ES-I3 (cell line): ENCODE measurements around the gene CDX2.

Source experiments
- H3K36me3 ChIP-seq: 2 replicates; pipeline ENCODE4 v1.6.1; 2013; ENCODE audit warnings: mild to moderate bottlenecking, low read length, control low read depth, moderate library complexity; ENCODE audit not compliant: insufficient read depth
- H3K4me1 ChIP-seq: 2 replicates; pipeline ENCODE4 v1.6.1; 2013; ENCODE audit warnings: mild to moderate bottlenecking, control low read depth, low read length; ENCODE audit not compliant: insufficient read depth
- H3K9ac ChIP-seq: 2 replicates; pipeline ENCODE4 v1.6.1; 2013; ENCODE audit warnings: low read depth, mild to moderate bottlenecking, low read length, moderate library complexity
- H3K9me3 ChIP-seq: 2 replicates; pipeline ENCODE4 v1.6.1; 2013; ENCODE audit warnings: mild to moderate bottlenecking, low read length, moderate library complexity; ENCODE audit not compliant: control insufficient read depth, insufficient read depth

CDX2 gene

DNA sequence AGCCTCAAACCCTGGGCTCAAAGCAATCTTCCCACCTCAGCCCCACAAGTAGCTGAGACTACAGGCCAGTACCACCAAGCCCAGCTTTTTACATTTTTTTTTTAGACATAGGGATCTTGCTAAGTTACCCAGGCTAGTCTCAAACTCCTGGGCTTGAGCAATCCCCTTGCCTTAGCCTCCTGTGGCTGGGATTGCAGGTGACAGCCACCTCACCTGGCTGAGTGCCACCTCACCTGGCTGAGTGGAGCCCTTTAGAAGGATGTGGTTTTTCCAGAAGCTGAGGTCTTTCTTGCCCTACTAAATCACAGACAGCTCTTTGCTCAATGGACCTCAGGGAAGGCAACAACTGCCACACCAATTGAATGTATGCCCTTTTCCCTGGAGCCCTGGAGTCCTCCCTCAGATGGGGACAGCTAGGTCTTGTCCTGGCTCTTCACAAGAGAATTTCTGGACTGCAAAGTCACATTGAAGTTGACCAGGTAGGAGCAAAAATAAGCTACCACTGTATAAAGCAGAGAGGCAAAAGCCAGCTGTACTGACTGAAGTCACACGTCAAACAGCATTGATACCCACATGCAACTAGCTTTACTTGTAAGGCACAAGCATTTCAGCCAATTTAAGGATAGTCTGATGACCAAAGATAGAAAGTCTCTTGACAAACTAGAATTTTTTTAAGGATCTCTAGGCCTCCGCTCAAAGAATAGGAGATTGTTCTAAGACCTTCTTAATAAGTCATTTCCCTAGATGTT is 35.4 kb downstream of the CDX2 start:
- no peaks in the 10 kb centered on the region for H3K9me3 ChIP-seq
- no peak overlapping the region for H3K9ac ChIP-seq
- no peaks in the 10 kb centered on the region; the same call in 1 of the 2 replicates for H3K4me1 ChIP-seq
- no peaks in the 10 kb centered on the region for H3K36me3 ChIP-seq

GRCh38 chr13:27933118-27933517 is 36.0 kb downstream of the CDX2 start:
- Histone ChIP-seq H3K9me3 (no peaks in the 10 kb centered on the region), H3K36me3 (no peaks in the 10 kb centered on the region), H3K9ac (no peak overlapping the region), H3K4me1 (no peaks in the 10 kb centered on the region; the same call in 1 of the 2 replicates)

DNA sequence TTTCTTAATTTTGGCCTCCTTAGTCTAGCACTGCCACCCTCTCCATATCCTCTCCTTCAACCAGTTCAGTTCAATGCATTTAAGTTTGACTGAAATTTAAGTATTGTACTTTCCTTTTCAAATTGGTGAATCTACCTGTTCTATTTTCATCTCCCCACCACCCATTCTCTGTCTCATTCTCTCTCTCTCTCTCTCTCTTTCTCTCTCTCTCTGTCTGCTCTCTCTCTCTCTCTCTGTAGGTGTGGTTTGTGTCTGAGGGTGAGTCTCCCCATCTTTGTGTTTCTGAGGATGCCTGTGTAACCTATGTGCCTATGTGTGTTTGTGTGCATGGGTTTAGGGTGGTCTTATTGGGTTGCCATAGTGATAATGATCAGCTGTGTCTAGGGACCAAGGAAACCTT is 39.2 kb downstream of the CDX2 start:
- H3K9me3 ChIP-seq, result no peaks in the 10 kb centered on the region
- H3K9ac ChIP-seq, result no peak overlapping the region
- H3K4me1 ChIP-seq, result no peaks in the 10 kb centered on the region; the same call in 1 of the 2 replicates
- no peaks in the 10 kb centered on the region for H3K36me3 ChIP-seq

GRCh38 chr13:27928805-27929753 is 40.0 kb downstream of the CDX2 start:
- H3K36me3 ChIP-seq, result no peaks in the 10 kb centered on the region
- H3K9me3 ChIP-seq, result no peaks in the 10 kb centered on the region
- H3K4me1 ChIP-seq, result no peaks in the 10 kb centered on the region; the same call in none of the 2 replicates
- no peak overlapping the region for H3K9ac ChIP-seq

- H3K9me3 ChIP-seq, result no peaks in the 10 kb centered on the region
- H3K36me3 ChIP-seq, result no peaks in the 10 kb centered on the region
- no peaks in the 10 kb centered on the region; the same call in none of the 2 replicates for H3K4me1 ChIP-seq
- H3K9ac ChIP-seq, result no peak overlapping the region
Observed at GRCh38 chr13:27928353-27928804, 40.7 kb downstream of the CDX2 start.

- Histone ChIP-seq H3K9ac (no peak overlapping the region), H3K36me3 (no peaks in the 10 kb centered on the region)
Observed at GRCh38 chr13:27927444-27928352, 41.4 kb downstream of the CDX2 start.

GRCh38 chr13:27926644-27927434 is 42.3 kb downstream of the CDX2 start:
- Histone ChIP-seq H3K9me3 (no peaks in the 10 kb centered on the region), H3K9ac (no peak overlapping the region), H3K36me3 (no peaks in the 10 kb centered on the region), H3K4me1 (no peaks in the 10 kb centered on the region; the same call in none of the 2 replicates)

More at GRCh38 chr13:27927444-27928352, 41.4 kb downstream of the CDX2 start:
- no peaks in the 10 kb centered on the region for H3K9me3 ChIP-seq
- no peaks in the 10 kb centered on the region; the same call in none of the 2 replicates for H3K4me1 ChIP-seq

GRCh38 chr13:27925220-27925991 is 43.7 kb downstream of the CDX2 start:
- H3K9me3 ChIP-seq, result no peaks in the 10 kb centered on the region
- no peaks in the 10 kb centered on the region for H3K36me3 ChIP-seq
- no peak overlapping the region for H3K9ac ChIP-seq
- no peaks in the 10 kb centered on the region; the same call in none of the 2 replicates for H3K4me1 ChIP-seq

DNA sequence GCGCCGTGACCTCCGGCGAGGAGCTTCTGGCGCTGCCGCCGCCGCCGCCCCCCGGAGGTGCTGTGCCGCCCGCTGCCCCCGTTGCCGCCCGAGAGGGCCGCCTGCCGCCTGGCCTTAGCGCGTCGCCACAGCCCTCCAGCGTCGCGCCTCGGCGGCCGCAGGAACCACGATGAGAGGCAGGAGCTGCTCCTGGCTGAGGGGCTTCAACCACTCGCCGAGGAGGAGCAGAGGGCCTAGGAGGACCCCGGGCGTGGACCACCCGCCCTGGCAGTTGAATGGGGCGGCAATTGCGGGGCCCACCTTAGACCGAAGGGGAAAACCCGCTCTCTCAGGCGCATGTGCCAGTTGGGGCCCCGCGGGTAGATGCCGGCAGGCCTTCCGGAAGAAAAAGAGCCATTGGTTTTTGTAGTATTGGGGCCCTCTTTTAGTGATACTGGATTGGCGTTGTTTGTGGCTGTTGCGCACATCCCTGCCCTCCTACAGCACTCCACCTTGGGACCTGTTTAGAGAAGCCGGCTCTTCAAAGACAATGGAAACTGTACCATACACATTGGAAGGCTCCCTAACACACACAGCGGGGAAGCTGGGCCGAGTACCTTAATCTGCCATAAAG is 44.5 kb downstream of the CDX2 start:
- Histone ChIP-seq H3K9me3 (no peaks in the 10 kb centered on the region), H3K36me3 (no peaks in the 10 kb centered on the region), H3K9ac (no peak overlapping the region), H3K4me1 (no peaks in the 10 kb centered on the region; the same call in none of the 2 replicates)

DNA sequence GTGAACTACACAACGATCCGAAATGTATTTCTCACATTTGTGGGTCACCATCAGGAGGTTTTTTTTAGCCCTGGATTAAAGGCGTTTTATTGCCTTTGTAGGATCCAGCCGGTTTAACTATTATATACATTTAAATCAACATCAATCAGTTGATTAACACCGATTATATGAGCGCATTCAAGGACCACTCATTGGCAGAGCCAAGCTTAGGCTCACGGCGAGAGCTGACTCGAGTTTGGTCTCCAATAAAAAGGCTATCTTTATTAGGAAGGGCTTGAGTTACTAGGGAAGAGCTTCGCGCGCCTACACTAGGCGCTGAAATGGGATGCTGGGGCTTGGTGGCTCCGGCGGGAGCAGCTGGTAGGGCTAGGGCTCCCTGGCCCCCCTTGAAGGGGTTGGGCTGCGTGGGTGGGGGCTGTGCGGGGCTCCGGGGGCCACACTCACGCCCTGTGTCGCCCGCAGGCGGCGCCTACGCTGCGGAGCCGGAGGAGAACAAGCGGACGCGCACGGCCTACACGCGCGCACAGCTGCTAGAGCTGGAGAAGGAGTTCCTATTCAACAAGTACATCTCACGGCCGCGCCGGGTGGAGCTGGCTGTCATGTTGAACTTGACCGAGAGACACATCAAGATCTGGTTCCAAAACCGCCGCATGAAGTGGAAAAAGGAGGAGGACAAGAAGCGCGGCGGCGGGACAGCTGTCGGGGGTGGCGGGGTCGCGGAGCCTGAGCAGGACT is 45.2 kb downstream of the CDX2 start:
- Histone ChIP-seq H3K36me3 (no peaks in the 10 kb centered on the region), H3K9me3 (no peaks in the 10 kb centered on the region), H3K4me1 (no peaks in the 10 kb centered on the region; the same call in 1 of the 2 replicates), H3K9ac (no peak overlapping the region)

GRCh38 chr13:27922883-27923612 is 46.1 kb downstream of the CDX2 start:
- H3K4me1 ChIP-seq, result no peaks in the 10 kb centered on the region; the same call in 1 of the 2 replicates
- no peaks in the 10 kb centered on the region for H3K9me3 ChIP-seq
- no peak overlapping the region for H3K9ac ChIP-seq
- H3K36me3 ChIP-seq, result no peaks in the 10 kb centered on the region
